Measurements from ENCODE around the gene MLPH.

GRCh38 chr2:237536083-237536415 is 49.0 kb downstream of the MLPH start:
- TF ChIP-seq CTCF (IDR thresholded peaks at IDR 0.05) (no peak), EZH2 (IDR thresholded peaks at IDR 0.05; ENCODE audit: borderline replicate concordance, insufficient read depth, low read depth, low read length, poor library complexity, severe bottlenecking) (no peak)

Data from B cell (primary cell).